Stimulated activated CD4-positive, alpha-beta T cell treated with anti-CD3 and anti-CD28 coated beads, TNF-alpha, amount 100 ng/mL, for 4 hours (primary cell): ENCODE results near the gene GPBP1L1.
"Not testable (repeated sequence)": the region's sequence is repeated elsewhere in the genome, so short reads cannot be mapped to it uniquely, and the experiment has no call there.

Experiments
- DNase-seq, 3 experiments: peaks; one replicate each; pipeline ENCODE4 v3.0.0-alpha.2; 2020; ENCODE audit warnings: low read depth in 3 of 3

GPBP1L1 gene

DNA sequence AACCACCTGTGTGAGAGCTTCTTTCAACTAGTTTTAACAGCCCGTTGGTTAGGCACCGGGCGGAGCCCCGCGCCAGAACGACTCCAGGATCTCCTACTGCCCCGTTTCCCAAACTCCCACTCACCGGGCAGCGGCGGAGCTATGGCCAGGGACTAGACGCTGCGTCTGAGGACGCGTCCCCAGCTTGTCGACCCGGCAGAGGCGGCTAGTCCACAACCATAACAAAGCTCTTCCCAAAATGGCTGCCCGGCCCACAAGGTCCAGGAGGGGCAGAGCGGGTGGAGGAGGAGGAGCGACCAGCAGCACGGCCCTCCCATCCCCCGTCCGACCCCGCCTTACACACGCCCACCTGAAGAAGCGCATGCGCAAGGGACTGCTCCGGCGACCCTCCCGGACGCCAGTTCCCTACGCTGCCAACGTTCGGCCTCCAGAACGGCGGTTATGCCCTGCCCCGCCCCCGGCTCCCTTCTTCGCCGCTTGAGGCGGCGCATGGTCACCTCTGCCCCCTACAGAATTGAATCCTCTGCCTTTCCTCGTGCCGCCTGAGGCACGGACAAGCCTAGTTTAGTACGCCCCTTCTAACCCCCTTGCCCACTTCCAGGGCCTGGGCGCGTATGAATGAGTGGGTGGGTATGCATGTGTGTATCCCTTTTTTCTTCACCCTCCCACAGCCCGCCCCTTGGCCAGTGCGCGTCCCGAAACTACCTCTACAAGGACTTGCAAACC, at the start of gene GPBP1L1:
TSS of gene GPBP1L1 (minus strand) at position 246 of the 726 bp plus-strand sequence. CDS start 27,446 bp downstream, outside the sequence.
- DNase-seq, result peak; percentile 93 to 98 (median 97)

DNA sequence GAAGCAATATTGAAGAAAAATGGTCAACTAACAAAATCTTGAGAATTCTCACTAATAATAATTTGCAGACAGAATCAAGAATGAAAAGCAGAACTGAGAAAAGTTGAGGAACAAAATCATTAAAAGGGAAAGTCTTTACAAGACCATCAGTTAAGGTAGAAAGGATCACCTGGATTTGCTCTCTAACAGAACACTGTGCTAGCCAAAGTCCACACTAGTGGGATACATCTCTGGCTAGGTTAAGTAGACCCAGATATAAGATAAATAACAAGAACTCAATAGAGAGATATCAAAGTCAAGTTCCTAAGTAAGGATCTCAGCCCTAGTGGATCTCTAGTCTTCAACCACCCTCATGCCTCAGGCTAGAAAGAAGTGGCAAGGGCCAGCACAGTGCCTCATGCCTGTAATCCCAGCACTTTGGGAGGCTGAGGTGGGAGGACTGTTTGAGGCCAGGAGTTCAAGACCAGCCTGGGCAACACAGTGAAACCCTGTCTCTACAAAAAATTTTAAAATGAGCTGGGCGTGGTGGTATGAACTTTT, 44.5 kb upstream of the GPBP1L1 start:
- DNase-seq, result no peak

DNA sequence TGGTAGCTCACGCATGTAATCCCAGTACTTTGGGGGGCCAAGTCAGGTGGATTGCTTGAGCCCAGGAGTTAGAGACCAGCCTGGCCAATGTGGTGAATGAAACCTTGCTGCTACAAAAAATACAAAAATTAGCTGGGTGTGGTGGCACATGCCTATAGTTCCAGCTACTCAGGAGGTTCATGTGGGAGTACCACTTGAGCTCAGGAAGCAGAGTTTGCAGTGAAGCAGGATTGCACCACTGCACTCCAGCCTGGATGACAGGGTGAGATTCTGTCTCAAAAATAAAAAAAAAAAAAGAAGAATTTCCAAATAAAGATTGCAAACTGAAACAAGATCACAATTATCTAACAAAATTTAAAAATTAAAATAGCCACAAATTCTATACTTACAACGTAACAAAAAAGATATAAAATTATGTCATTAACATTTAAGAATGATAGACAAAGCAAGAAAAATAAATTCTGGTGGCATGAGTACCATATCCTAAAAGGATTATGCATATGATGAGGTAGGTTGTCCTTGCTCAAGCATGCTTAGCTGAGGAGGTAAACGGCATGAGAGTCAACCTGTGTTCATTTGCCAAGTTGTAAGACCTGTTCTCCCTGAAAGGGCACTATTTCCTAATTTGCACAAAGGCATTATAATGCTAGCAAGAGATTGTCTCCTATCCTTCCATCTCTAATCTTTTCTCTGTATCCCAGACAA, 43.9 kb upstream of the GPBP1L1 start:
- DNase-seq, result no peak

GRCh38 chr1:45726007-45726406, 39.7 kb upstream of the GPBP1L1 start:
- not testable (repeated sequence) for DNase-seq

GRCh38 chr1:45723248-45723930, 37.1 kb upstream of the GPBP1L1 start:
- no peak for DNase-seq

- no peak for DNase-seq
These were observed 36.5 kb upstream of the GPBP1L1 start for GRCh38 chr1:45722809-45723208.

- DNase-seq, result no peak
These were observed 34.9 kb upstream of the GPBP1L1 start for GRCh38 chr1:45721207-45721606.

- DNase-seq, result no peak
These were observed 32.0 kb upstream of the GPBP1L1 start for GRCh38 chr1:45718289-45718688.

GRCh38 chr1:45717386-45717785, 31.1 kb upstream of the GPBP1L1 start:
- DNase-seq, result not testable (repeated sequence)

GRCh38 chr1:45716700-45717099, 30.4 kb upstream of the GPBP1L1 start:
- no peak for DNase-seq

- no peak for DNase-seq
These were observed 27.4 kb upstream of the GPBP1L1 start for GRCh38 chr1:45713711-45714110.

DNA sequence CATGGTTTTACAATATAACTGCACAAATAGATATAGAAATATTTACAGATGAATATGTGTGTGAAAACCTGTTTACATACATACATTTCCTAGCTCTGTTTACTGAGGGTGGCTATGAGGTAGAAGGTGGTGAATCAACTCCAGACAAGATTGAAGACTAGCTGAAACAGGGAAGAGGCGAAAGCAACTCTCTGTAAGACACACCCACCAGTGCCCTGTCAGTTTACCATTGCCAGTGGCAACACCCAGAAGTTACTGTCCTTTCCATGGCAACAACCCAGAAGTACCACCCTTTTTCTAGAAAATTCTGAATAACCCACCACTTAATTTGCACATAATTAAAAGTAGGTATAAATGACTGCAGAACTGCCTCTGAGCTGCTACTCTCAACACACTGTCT, 18.3 kb upstream of the GPBP1L1 start:
- DNase-seq, result no peak

- no peak for DNase-seq
These were observed 8.5 kb upstream of the GPBP1L1 start for GRCh38 chr1:45694823-45695222.

DNA sequence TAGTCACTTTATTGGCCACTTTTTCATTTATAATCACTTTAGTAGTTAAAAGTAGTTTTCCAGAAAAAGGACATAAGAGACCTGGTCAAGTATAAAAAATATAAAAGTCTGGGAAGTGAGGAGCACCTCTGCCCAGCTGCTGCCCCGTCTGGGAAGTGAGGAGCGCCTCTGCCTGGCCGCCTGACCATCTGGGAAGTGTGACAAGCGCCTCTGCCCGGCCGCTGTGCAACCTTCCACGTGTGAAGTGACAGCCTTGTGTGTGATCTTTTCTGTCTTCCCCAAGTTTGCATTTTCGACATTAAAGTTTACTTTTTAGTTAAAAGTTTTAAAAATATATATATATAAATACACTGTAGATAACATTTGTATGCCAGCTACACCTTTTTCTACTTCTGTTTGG, 7.5 kb upstream of the GPBP1L1 start:
- DNase-seq, result not testable (repeated sequence)

- peak; percentile 53 to 58 (median 57) for DNase-seq
These were observed 1.7 kb upstream of the GPBP1L1 start, which contains the start of gene TMEM69 for GRCh38 chr1:45687754-45688740. Gene TMEM69, plus strand, starts transcription at chr1:45688181. Its CDS starts 2,888 bp downstream, at chr1:45691069.

DNA sequence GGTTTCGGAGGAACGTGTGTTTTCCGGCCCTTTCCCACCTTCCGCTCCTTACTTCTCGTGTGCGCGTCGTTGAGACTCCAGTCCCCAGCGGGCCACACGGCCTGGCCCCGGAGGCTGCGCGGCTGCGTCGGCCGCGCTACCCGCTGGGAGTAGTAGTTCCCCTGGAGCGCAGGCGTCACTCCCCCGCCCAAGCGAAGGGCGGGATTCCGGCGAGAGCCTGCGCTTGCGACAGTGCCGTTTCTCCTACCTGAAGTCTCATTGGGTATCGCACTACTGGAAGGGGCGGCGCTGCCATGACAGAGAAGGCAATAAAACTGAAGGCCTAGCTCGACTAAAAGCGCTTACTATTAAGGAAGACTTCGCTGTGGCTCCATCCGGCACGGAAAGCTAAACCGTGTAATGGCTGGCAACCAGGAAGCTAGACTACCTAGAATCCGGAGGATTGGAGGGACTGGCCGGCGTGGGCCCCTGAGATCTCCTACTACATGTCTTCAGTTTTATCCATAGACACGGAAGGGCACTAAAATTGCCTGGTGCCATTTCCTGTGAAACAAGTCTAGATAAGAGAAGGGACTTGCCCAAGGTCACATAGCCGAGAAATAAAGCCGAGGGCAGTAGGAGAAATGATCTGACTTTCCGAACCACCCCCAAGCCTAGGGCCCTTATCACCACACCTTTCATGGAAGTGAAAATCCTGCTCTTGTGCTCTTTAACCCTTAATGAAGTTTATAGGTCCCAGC, 851 bp upstream of the GPBP1L1 start:
- DNase-seq, result peak; percentile 84 to 95 (median 93)

DNA sequence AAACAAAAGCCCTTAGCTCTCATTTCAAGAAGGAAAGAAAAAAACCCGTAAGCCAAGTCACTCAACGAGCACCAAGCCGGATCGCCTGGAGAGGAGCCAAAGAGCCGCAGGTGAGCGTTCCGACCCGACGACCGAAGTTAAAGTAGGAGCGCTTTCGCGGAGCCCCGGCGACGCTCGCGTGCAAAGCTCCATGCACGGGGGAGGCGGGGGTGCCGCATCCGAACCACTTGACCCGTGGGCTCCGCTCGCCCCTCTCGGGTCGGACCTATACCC, 382 bp downstream of the GPBP1L1 start:
- peak; percentile 29 to 34 (median 33) for DNase-seq

DNA sequence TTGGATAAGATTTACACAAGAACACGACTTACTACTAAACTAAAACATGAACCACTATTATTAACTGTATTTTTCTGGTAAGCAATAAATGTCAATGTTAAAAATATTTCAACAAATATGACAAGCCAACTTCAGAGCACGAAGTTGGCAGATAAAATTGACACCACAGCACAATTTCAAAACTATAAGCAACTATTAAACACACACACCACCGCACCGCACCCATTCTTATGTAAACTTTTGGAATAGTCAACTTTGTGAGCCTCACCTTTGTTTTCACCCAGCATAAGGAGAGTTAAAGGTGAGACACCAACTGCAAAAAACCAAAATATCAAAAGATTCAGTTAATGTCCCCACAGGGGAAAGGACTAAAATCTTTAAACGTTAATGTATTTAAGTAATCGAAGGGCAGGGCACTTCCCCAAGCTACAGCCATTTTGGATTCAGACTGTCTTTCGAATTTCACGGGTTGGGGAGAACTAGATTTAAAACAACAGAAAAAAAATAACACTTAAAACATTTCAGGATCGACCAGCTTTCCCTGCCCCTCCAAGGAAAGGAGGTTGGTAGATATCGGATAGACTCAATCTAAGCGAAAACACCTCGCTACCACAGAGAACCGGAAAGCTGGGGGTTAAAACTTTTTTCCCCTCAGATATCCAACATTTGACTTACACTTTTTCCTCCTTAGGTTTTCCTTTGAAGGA, 872 bp downstream of the GPBP1L1 start:
- DNase-seq, result no peak

GRCh38 chr1:45684402-45684801, 1.9 kb downstream of the GPBP1L1 start:
- no peak for DNase-seq

DNA sequence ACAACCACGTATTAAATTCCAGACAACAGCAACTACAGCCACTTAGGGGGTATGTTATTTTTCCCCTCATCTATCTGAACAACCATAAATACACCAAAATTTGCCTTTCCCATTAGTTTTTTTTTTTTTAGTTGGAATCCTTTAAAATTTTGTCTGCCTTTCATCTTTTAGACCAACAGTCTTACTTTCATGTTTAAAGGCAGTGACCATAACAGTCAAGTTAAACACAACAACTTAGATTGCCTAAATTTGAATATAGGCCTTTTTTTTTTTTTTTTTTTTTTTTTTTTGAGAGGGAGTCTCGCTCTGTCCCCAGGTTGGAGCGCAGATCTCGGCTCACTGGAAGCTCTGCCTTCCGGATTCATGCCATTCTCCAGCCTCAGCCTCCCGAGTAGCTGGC, 3.4 kb downstream of the GPBP1L1 start:
- DNase-seq, result no peak
